NOMO-1 treated with DMSO at 0.1 percent for 48 hours (cell line): Measurements from ENCODE around the gene OAS2.
A peak's percentile ranks its signal among the peaks of the same experiment; 100 is the strongest.
"Not testable (repeated sequence)": the region's sequence is repeated elsewhere in the genome, so short reads cannot be mapped to it uniquely, and the experiment has no call there.

Experiments
- DNase-seq: peaks from one replicate; lab custom pipeline; 2025; ENCODE audit not compliant: unreplicated experiment; lab: John Stamatoyannopoulos, UW

The OAS2 gene

GRCh38 chr12:112948806-112949205 is 29.5 kb upstream of the OAS2 start:
- no peak for DNase-seq

GRCh38 chr12:112950701-112951100 is 27.6 kb upstream of the OAS2 start:
- no peak for DNase-seq

GRCh38 chr12:112957125-112957524 is 21.2 kb upstream of the OAS2 start:
- not testable (repeated sequence) for DNase-seq

- no peak for DNase-seq
These were observed 17.2 kb upstream of the OAS2 start for GRCh38 chr12:112961074-112961473.

- no peak for DNase-seq
These were observed 16.8 kb upstream of the OAS2 start for GRCh38 chr12:112961536-112961935.

GRCh38 chr12:112962561-112962960 is 15.8 kb upstream of the OAS2 start:
- no peak for DNase-seq

- no peak for DNase-seq
These were observed 15.0 kb upstream of the OAS2 start for GRCh38 chr12:112963227-112963861.

GRCh38 chr12:112964067-112964670 is 14.2 kb upstream of the OAS2 start:
- no peak for DNase-seq

- no peak for DNase-seq
These were observed 13.4 kb upstream of the OAS2 start for GRCh38 chr12:112964915-112965314.

GRCh38 chr12:112965643-112966042 is 12.7 kb upstream of the OAS2 start:
- no peak for DNase-seq

GRCh38 chr12:112967306-112967705 is 11.0 kb upstream of the OAS2 start:
- no peak for DNase-seq

- DNase-seq: no peak
These were observed 10.5 kb upstream of the OAS2 start for GRCh38 chr12:112967858-112968257.

GRCh38 chr12:112969547-112970306 is 8.6 kb upstream of the OAS2 start:
- no peak for DNase-seq

GRCh38 chr12:112970391-112970790 is 7.9 kb upstream of the OAS2 start:
- DNase-seq: no peak

GRCh38 chr12:112971248-112971647 is 7.1 kb upstream of the OAS2 start:
- DNase-seq: no peak

- DNase-seq: no peak
These were observed 5.1 kb upstream of the OAS2 start for GRCh38 chr12:112973011-112973735.

- peak; percentile 38 for DNase-seq
These were observed 4.5 kb upstream of the OAS2 start for GRCh38 chr12:112973818-112974231.

- no peak for DNase-seq
These were observed 3.4 kb upstream of the OAS2 start for GRCh38 chr12:112974904-112975303.

GRCh38 chr12:112977139-112977538 is 1.2 kb upstream of the OAS2 start:
- no peak for DNase-seq

- no peak for DNase-seq
These were observed 678 bp upstream of the OAS2 start for GRCh38 chr12:112977641-112978040.

GRCh38 chr12:112979041-112979680 is 842 bp downstream of the OAS2 start:
- no peak for DNase-seq
